Measurements from ENCODE around the gene C2CD4C. TPM values are rescaled to one million over a fixed set of nuclear protein-coding genes. Genes with fewer than 3 reads are reported as not detected.

Gene C2CD4C
- total and polyA plus RNA-seq, 4 donors = 0.88 to 1.1 TPM; not detected in 2

- H3K36me3 ChIP-seq (ENCODE audit: control insufficient read depth in 1 of 2, insufficient read depth in 2 of 2, low read length in 1 of 2) = no peaks in the 10 kb centered on the region
- ATAC-seq (ENCODE audit: low FRiP score) (no peak), DNase-seq (peak in 1 of 2 donors; percentile 24)
- H3K4me1 ChIP-seq (ENCODE audit: control insufficient read depth in 1 of 2, insufficient read depth in 2 of 2, low read length in 2 of 2) = no peaks in the 10 kb centered on the region
- H3K9me3 ChIP-seq (ENCODE audit: control insufficient read depth, low read length) = no peaks in the 10 kb centered on the region
- H3K27ac ChIP-seq (ENCODE audit: low read depth in 1 of 2, low read length in 2 of 2) = no peak overlapping the region
- 93% methylated on average over 43 of the region's 43 CpGs for WGBS, 2 donors
- H3K4me3 ChIP-seq (ENCODE audit: low read length in 2 of 2) = no peak overlapping the region
- H3K27me3 ChIP-seq (ENCODE audit: control insufficient read depth in 1 of 2, insufficient read depth in 2 of 2, low read length in 1 of 2) = no peaks in the 10 kb centered on the region
- intact Hi-C loops (cut with DNase I) = no loop called here
Measured at GRCh38 chr19:370641-371330, 38.2 kb downstream of the C2CD4C start.

DNA sequence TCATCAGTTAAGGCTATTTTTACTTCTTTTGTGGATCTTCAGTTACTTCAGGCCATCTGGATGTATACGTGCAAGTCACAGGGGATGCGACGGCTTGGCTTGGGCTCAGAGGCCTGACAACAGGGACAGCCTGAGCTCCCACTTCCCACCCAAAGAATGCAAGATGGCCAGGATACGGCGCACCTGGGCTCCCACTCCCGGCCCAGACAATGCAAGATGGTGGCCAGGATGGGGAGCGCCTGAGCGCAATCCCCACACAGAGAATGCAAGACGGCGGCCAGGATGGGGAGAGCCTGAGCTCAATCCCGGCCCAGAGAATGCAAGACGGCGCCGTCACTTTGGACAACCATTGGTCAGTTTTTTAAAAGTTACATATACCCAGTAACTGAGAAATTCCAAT lies 39.1 kb downstream of the C2CD4C start:
- Histone ChIP-seq H3K27me3 (ENCODE audit: control insufficient read depth in 1 of 2, insufficient read depth in 2 of 2, low read length in 1 of 2) (no peaks in the 10 kb centered on the region), H3K27ac (ENCODE audit: low read depth in 1 of 2, low read length in 2 of 2) (no peak overlapping the region), H3K9me3 (ENCODE audit: control insufficient read depth, low read length) (no peaks in the 10 kb centered on the region), H3K36me3 (ENCODE audit: control insufficient read depth in 1 of 2, insufficient read depth in 2 of 2, low read length in 1 of 2) (no peaks in the 10 kb centered on the region), H3K4me1 (ENCODE audit: control insufficient read depth in 1 of 2, insufficient read depth in 2 of 2, low read length in 2 of 2) (no peaks in the 10 kb centered on the region), H3K4me3 (ENCODE audit: low read length in 2 of 2) (no peak overlapping the region)
- DNase-seq = peak in 1 of 2 donors; percentile 30
- WGBS, 2 donors = 94 to 95% methylated on average over 14 of the region's 14 CpGs
- intact Hi-C loops (cut with DNase I) = no loop called here
- no peak for ATAC-seq (ENCODE audit: low FRiP score)

DNA sequence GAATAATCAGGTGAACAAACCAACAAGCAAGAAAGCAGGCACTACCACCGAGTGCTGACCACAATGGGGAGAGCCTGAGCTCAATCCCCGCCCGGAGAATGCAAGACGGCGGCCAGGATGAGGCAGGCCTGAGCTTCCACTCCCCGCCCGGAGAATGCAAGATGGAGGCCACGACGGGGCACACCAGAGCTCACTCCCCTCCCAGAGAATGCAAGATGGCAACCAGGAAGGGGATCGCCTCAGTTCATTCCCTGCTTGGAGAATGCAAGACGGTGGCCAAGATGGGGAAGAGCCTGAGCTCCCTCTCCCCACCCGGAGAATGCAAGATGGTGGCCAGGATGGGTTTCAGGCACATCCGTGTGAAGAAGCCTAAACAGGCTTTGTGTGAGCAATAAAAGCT lies 39.7 kb downstream of the C2CD4C start:
- Histone ChIP-seq H3K4me3 (ENCODE audit: low read length in 2 of 2) (no peak overlapping the region), H3K9me3 (ENCODE audit: control insufficient read depth, low read length) (no peaks in the 10 kb centered on the region), H3K4me1 (ENCODE audit: control insufficient read depth in 1 of 2, insufficient read depth in 2 of 2, low read length in 2 of 2) (no peaks in the 10 kb centered on the region), H3K36me3 (ENCODE audit: control insufficient read depth in 1 of 2, insufficient read depth in 2 of 2, low read length in 1 of 2) (no peaks in the 10 kb centered on the region), H3K27me3 (ENCODE audit: control insufficient read depth in 1 of 2, insufficient read depth in 2 of 2, low read length in 1 of 2) (no peaks in the 10 kb centered on the region), H3K27ac (ENCODE audit: low read depth in 1 of 2, low read length in 2 of 2) (no peak overlapping the region)
- DNase-seq (peak in 1 of 2 donors; percentile 14), ATAC-seq (ENCODE audit: low FRiP score) (no peak)
- intact Hi-C loops (cut with DNase I) = no loop called here
- WGBS, 2 donors = 86 to 89% methylated on average over 13 of the region's 13 CpGs

- no peaks in the 10 kb centered on the region for H3K4me1 ChIP-seq (ENCODE audit: control insufficient read depth in 1 of 2, insufficient read depth in 2 of 2, low read length in 2 of 2)
- 51 to 63% methylated on average over 7 of the region's 7 CpGs for WGBS, 2 donors
- H3K27ac ChIP-seq (ENCODE audit: low read depth in 1 of 2, low read length in 2 of 2) = no peak overlapping the region
- H3K4me3 ChIP-seq (ENCODE audit: low read length in 2 of 2) = no peak overlapping the region
- no peaks in the 10 kb centered on the region for H3K9me3 ChIP-seq (ENCODE audit: control insufficient read depth, low read length)
- H3K36me3 ChIP-seq (ENCODE audit: control insufficient read depth in 1 of 2, insufficient read depth in 2 of 2, low read length in 1 of 2) = no peaks in the 10 kb centered on the region
- no peaks in the 10 kb centered on the region for H3K27me3 ChIP-seq (ENCODE audit: control insufficient read depth in 1 of 2, insufficient read depth in 2 of 2, low read length in 1 of 2)
- DNase-seq = no peak
- ATAC-seq (ENCODE audit: low FRiP score) = no peak
- intact Hi-C loops (cut with DNase I) = no loop called here
Measured at GRCh38 chr19:368630-369024, 40.3 kb downstream of the C2CD4C start.

DNA sequence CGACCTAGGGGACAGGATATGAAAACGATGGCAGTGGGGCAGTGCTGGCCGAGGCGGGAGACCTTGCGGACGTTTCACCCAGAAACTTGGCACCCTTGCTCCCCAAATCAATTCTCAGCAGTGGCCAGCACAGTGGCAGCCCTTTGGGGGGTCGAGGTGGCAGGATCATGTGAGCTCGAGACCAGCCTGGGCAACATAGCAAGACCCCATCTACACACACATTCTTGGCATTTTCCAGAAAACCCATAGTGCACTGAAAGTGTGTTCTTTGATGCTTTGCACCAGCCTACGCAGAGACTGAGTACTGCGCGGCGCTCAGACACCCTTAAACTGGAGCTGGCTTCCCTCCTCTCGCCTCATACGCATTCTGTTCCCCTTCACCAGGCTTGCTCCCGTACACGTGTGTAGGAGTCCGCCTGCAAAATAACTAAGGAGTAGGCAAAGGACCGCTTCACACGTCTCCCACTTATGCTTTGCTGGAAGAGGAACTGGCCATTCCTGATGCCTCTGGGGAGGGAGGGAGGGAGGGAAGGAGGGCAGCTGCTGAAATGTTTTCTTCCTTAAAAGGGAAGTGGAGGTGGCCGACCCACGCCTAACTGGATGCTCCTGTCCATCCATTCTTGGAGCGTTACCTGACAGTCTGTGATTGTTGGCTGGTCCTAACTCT lies 40.9 kb downstream of the C2CD4C start:
- Histone ChIP-seq H3K4me1 (ENCODE audit: control insufficient read depth in 1 of 2, insufficient read depth in 2 of 2, low read length in 2 of 2) (no peaks in the 10 kb centered on the region), H3K9me3 (ENCODE audit: control insufficient read depth, low read length) (no peaks in the 10 kb centered on the region), H3K27ac (ENCODE audit: low read depth in 1 of 2, low read length in 2 of 2) (no peak overlapping the region), H3K4me3 (ENCODE audit: low read length in 2 of 2) (no peak overlapping the region), H3K27me3 (ENCODE audit: control insufficient read depth in 1 of 2, insufficient read depth in 2 of 2, low read length in 1 of 2) (no peaks in the 10 kb centered on the region), H3K36me3 (ENCODE audit: control insufficient read depth in 1 of 2, insufficient read depth in 2 of 2, low read length in 1 of 2) (no peaks in the 10 kb centered on the region)
- intact Hi-C loops (cut with DNase I) = no loop called here
- ATAC-seq (ENCODE audit: low FRiP score) (no peak), DNase-seq (peak in 1 of 2 donors; percentile 26)
- 63 to 64% methylated on average over 22 of the region's 22 CpGs for WGBS, 2 donors

DNA sequence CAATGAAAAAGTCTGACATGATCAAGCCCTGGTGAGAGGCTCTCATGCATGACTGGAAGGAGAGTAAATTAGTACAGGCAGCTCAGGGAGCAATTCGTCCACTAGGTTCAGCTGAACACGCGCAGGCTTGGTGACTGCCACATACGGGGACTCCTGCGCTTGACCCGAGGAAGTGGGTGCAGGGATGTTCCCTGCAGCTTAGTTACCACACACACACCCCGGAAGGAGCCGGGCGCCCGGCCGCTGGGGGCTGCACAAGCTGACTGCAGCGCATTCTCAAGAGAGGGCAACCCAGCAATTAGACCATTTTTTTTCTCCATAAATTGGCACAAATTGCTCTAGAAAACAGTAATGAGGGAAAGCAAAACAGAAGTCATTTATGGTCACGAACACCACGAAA lies 41.4 kb downstream of the C2CD4C start:
- no peak for DNase-seq
- 79 to 86% methylated on average over 14 of the region's 14 CpGs for WGBS, 2 donors
- Histone ChIP-seq H3K4me3 (ENCODE audit: low read length in 2 of 2) (no peak overlapping the region), H3K27ac (ENCODE audit: low read depth in 1 of 2, low read length in 2 of 2) (no peak overlapping the region), H3K9me3 (ENCODE audit: control insufficient read depth, low read length) (no peaks in the 10 kb centered on the region), H3K36me3 (ENCODE audit: control insufficient read depth in 1 of 2, insufficient read depth in 2 of 2, low read length in 1 of 2) (no peaks in the 10 kb centered on the region), H3K4me1 (ENCODE audit: control insufficient read depth in 1 of 2, insufficient read depth in 2 of 2, low read length in 2 of 2) (no peaks in the 10 kb centered on the region), H3K27me3 (ENCODE audit: control insufficient read depth in 1 of 2, insufficient read depth in 2 of 2, low read length in 1 of 2) (no peaks in the 10 kb centered on the region)
- ATAC-seq (ENCODE audit: low FRiP score) = no peak
- intact Hi-C loops (cut with DNase I) = no loop called here

DNA sequence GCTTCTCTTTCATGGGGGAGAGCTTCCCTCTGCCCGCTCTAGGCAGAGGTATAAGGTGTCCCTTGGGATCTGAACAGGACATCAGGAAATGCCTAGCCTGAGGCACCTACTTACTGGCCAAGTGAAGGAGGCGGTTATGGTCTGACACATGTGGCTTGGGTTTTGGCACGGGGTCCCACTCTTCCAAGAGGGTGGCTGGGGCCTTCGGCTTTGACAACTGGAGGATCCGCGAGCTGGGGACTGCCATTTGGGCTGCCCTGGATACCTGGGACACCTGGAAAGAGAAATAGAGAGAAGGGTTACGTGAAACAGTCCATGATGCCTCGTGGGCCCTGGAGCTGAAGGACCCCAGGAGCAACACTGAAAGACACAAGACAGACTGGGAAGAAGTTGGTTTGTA lies 42.0 kb downstream of the C2CD4C start:
- no peaks in the 10 kb centered on the region for H3K9me3 ChIP-seq (ENCODE audit: control insufficient read depth, low read length)
- ATAC-seq (ENCODE audit: low FRiP score) (no peak), DNase-seq (peak in 1 of 2 donors; percentile 23)
- WGBS, 2 donors = 90 to 91% methylated on average over 8 of the region's 8 CpGs
- no peak overlapping the region for H3K4me3 ChIP-seq (ENCODE audit: low read length in 2 of 2)
- no peaks in the 10 kb centered on the region for H3K27me3 ChIP-seq (ENCODE audit: control insufficient read depth in 1 of 2, insufficient read depth in 2 of 2, low read length in 1 of 2)
- H3K36me3 ChIP-seq (ENCODE audit: control insufficient read depth in 1 of 2, insufficient read depth in 2 of 2, low read length in 1 of 2) = no peaks in the 10 kb centered on the region
- H3K27ac ChIP-seq (ENCODE audit: low read depth in 1 of 2, low read length in 2 of 2) = no peak overlapping the region
- intact Hi-C loops (cut with DNase I) = no loop called here
- H3K4me1 ChIP-seq (ENCODE audit: control insufficient read depth in 1 of 2, insufficient read depth in 2 of 2, low read length in 2 of 2) = no peaks in the 10 kb centered on the region

GRCh38 chr19:366205-366783 lies 42.7 kb downstream of the C2CD4C start:
- intact Hi-C loops (cut with DNase I) = no loop called here
- no peak overlapping the region for H3K4me3 ChIP-seq (ENCODE audit: low read length in 2 of 2)
- DNase-seq = no peak
- H3K36me3 ChIP-seq (ENCODE audit: control insufficient read depth in 1 of 2, insufficient read depth in 2 of 2, low read length in 1 of 2) = no peaks in the 10 kb centered on the region
- ATAC-seq (ENCODE audit: low FRiP score) = no peak
- no peak overlapping the region for H3K27ac ChIP-seq (ENCODE audit: low read depth in 1 of 2, low read length in 2 of 2)
- no peaks in the 10 kb centered on the region for H3K27me3 ChIP-seq (ENCODE audit: control insufficient read depth in 1 of 2, insufficient read depth in 2 of 2, low read length in 1 of 2)
- 88 to 91% methylated on average over 17 of the region's 17 CpGs for WGBS, 2 donors
- no peaks in the 10 kb centered on the region for H3K9me3 ChIP-seq (ENCODE audit: control insufficient read depth, low read length)
- no peaks in the 10 kb centered on the region for H3K4me1 ChIP-seq (ENCODE audit: control insufficient read depth in 1 of 2, insufficient read depth in 2 of 2, low read length in 2 of 2)
